CD14-positive monocyte (primary cell): Measurements from ENCODE around the gene B4GALT2. TPM values are rescaled to one million over a fixed set of nuclear protein-coding genes. Genes with fewer than 3 reads are reported as not detected.

Experiments used
- DNase-seq, 3 donors: peaks; one replicate each; pipeline ENCODE4 v3.0.0-alpha.2; 2011 to 2022
- H2AFZ ChIP-seq: 2 replicates; pipeline ENCODE4 v1.6.0; 2012; ENCODE audit warnings: mild to moderate bottlenecking, low read depth, low read length, inconsistent platforms; ENCODE audit not compliant: insufficient read depth, poor library complexity, severe bottlenecking
- H3K27ac ChIP-seq, 2 donors: 1 replicate in 1 of 2; 2 replicates in 1 of 2; pipeline ENCODE4 v1.5.1; 2012 to 2013; ENCODE audit warnings: low read length in 2 of 2, control low read depth in 1 of 2, inconsistent platforms in 1 of 2, low read depth in 1 of 2, mild to moderate bottlenecking in 1 of 2
- H3K27me3 ChIP-seq, 2 donors: one replicate each; pipeline versions ENCODE4 v1.6.0 to v1.6.1; 2011 to 2013; ENCODE audit warnings: low read length in 2 of 2; ENCODE audit not compliant: control insufficient read depth in 2 of 2, insufficient read depth in 2 of 2
- H3K36me3 ChIP-seq, 2 donors: replicated peaks in 1 of 2; 1 replicate in 1 of 2; 2 replicates in 1 of 2; pipeline versions ENCODE4 v1.5.1 to v1.6.1; 2012 to 2013; ENCODE audit warnings: low read length in 2 of 2, control low read depth in 1 of 2, inconsistent platforms in 1 of 2, mild to moderate bottlenecking in 1 of 2; ENCODE audit not compliant: insufficient read depth in 2 of 2, control insufficient read depth in 1 of 2
- H3K4me1 ChIP-seq, 2 donors: 1 replicate in 1 of 2; 2 replicates in 1 of 2; pipeline versions ENCODE4 v1.5.1 to v1.6.1; 2012 to 2013; ENCODE audit warnings: low read length in 2 of 2, control low read depth in 1 of 2, inconsistent platforms in 1 of 2, mild to moderate bottlenecking in 1 of 2, moderate library complexity in 1 of 2; ENCODE audit not compliant: insufficient read depth in 2 of 2, control insufficient read depth in 1 of 2
- H3K4me2 ChIP-seq: replicated peaks from 2 replicates; pipeline ENCODE3; 2012; ENCODE audit warnings: low read length, moderate library complexity, mild to moderate bottlenecking; ENCODE audit not compliant: poor library complexity, severe bottlenecking; ENCODE audit errors: extremely low read depth
- H3K4me3 ChIP-seq, 3 experiments: fragments of 200-600 bp in 1 of 3; sonication (generic) in 1 of 3; replicated peaks in 1 of 3; 1 replicate in 2 of 3; 2 replicates in 1 of 3; pipeline ENCODE4 v1.5.1; 2011 to 2013; ENCODE audit warnings: low read length in 3 of 3, mild to moderate bottlenecking in 3 of 3, control low read depth in 2 of 3, low read depth in 2 of 3, inconsistent platforms in 1 of 3, moderate library complexity in 1 of 3
- H3K79me2 ChIP-seq: 2 replicates; pipeline ENCODE4 v1.6.0; 2012; ENCODE audit warnings: mild to moderate bottlenecking, control low read depth, inconsistent platforms, low read length, moderate library complexity; ENCODE audit not compliant: insufficient read depth
- H3K9ac ChIP-seq: 2 replicates; pipeline ENCODE4 v1.6.0; 2017; ENCODE audit warnings: low read length, mild to moderate bottlenecking; ENCODE audit not compliant: insufficient read depth, poor library complexity, severe bottlenecking
- H3K9me3 ChIP-seq, 2 donors: replicated peaks in 1 of 2; 1 replicate in 1 of 2; 2 replicates in 1 of 2; pipeline versions ENCODE4 v1.5.1 to v1.6.1; 2012 to 2013; ENCODE audit warnings: low read length in 2 of 2, control low read depth in 1 of 2; ENCODE audit not compliant: control insufficient read depth in 1 of 2, insufficient read depth in 1 of 2
- H4K20me1 ChIP-seq: 2 replicates; pipeline ENCODE4 v1.6.0; 2012; ENCODE audit warnings: mild to moderate bottlenecking, low read length, control low read depth, moderate library complexity; ENCODE audit not compliant: insufficient read depth
- H3K27ac Mint-ChIP-seq, 7 donors: one replicate each; pipeline ENCODE4 v1.8.0; 2020; ENCODE audit warnings: mild to moderate bottlenecking in 7 of 7, mixed read lengths in 7 of 7, moderate library complexity in 6 of 7, inconsistent platforms in 2 of 7
- H3K27me3 Mint-ChIP-seq, 3 donors: one replicate each; pipeline ENCODE4 v1.8.0; 2021 to 2022; ENCODE audit warnings: low read depth in 3 of 3, mild to moderate bottlenecking in 3 of 3, mixed read lengths in 3 of 3, moderate library complexity in 3 of 3, inconsistent platforms in 1 of 3
- H3K36me3 Mint-ChIP-seq, 2 donors: one replicate each; pipeline ENCODE4 v1.8.0; 2020; ENCODE audit warnings: mixed read lengths in 2 of 2, inconsistent platforms in 1 of 2, mild to moderate bottlenecking in 1 of 2
- H3K4me1 Mint-ChIP-seq: one replicate; pipeline ENCODE4 v1.8.0; 2020; ENCODE audit warnings: mild to moderate bottlenecking, mixed read lengths
- H3K4me3 Mint-ChIP-seq, 2 donors: one replicate each; pipeline ENCODE4 v1.8.0; 2020; ENCODE audit warnings: mild to moderate bottlenecking in 2 of 2, mixed read lengths in 2 of 2, moderate library complexity in 1 of 2
- H3K9me3 Mint-ChIP-seq, 7 donors: one replicate each; pipeline ENCODE4 v1.8.0; 2020 to 2022; ENCODE audit warnings: mixed read lengths in 7 of 7, mild to moderate bottlenecking in 6 of 7, moderate library complexity in 6 of 7, inconsistent platforms in 2 of 7
- WGBS: methylation state at CpG from one replicate; pipeline ENCODE4 v1.1.5; 2013; ENCODE audit warnings: missing lambda C conversion rate; ENCODE audit not compliant: insufficient coverage; 5-methylcytosine and 5-hydroxymethylcytosine counted together
- intact Hi-C, 2 donors: fragments of 100-400 bp; cut with micrococcal nuclease; formaldehyde crosslinking; loops; one replicate each; pipeline versions ENCODE4 v1.15.0 to v1.15.1; 2023
- polyA plus RNA-seq, 3 donors: library from polyadenylated mRNA; depleted of rRNA in 1 of 3; unstranded in 2 of 3; stranded (reverse) in 1 of 3; fragments of 300-500 nt in 2 of 3; fragments of >200 nt in 1 of 3; fragmentation: Illumina TruSeq in 2 of 3; gene quantifications; 1 replicate in 2 of 3; 2 replicates in 1 of 3; pipeline ENCODE4 v1.2.3, GENCODE V29; 2012 to 2021
- TF ChIP-seq, protein P1 (sequence below): fragments of 200-600 bp; IDR thresholded peaks from one replicate; pipeline ENCODE4 v1.8.0; 2022; ENCODE audit warnings: antibody characterized with exemption, mild to moderate bottlenecking

The B4GALT2 gene
- polyA plus RNA-seq, 3 donors: 0.30 to 0.35 TPM; not detected in 1

DNA sequence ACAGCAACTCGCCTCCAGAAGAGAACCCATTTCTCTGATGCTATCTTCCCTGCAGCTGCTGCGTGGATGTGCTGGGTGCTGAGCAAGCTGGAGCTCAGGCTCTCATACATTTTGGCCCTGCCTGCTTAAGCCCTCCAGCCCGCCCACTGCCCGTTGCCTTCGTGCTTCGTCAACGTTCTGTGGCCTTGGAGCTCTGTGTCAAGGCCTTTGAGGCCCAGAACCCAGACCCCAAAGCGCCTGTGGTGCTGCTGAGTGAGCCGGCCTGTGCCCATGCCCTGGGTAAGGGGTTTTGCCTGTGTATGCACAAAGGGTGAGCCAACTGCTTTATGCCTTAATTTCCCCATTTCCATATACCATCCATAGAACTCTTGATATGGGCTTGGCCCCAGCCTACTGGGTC, 8.1 kb upstream of the B4GALT2 start:
- no peak overlapping the region for H2AFZ ChIP-seq
- 95% methylated on average over 7 of the region's 9 CpGs for WGBS
- Mint-ChIP-seq H3K36me3 (peaks cover 26 to 32% of the 10 kb centered on the region in 2 donors), H3K4me1 (peaks cover 26% of the 10 kb centered on the region), H3K4me3 (no peak overlapping the region), H3K27ac (no peak overlapping the region), H3K9me3 (no peaks in the 10 kb centered on the region), H3K27me3 (peaks cover 0 to 3% (median 1%) of the 10 kb centered on the region in 3 donors)
- no peak overlapping the region for H3K9ac ChIP-seq
- H3K27ac ChIP-seq: no peak overlapping the region
- intact Hi-C loops: loop anchor here in 1 of 2 donors (10.0 kb wide), 2 partner anchors 316 to 384 kb away; partner anchors contain the start of genes ERI3 and KDM4A
- no peaks in the 10 kb centered on the region for H3K27me3 ChIP-seq
- H4K20me1 ChIP-seq: peaks cover 11% of the 10 kb centered on the region
- peak overlapping the region; percentile 92 for H3K4me2 ChIP-seq
- H3K4me3 ChIP-seq: peak overlapping the region in 1 of 3 experiments; percentile 94
- H3K79me2 ChIP-seq: peaks cover 24% of the 10 kb centered on the region
- peaks cover 20 to 30% of the 10 kb centered on the region in 2 donors for H3K4me1 ChIP-seq
- no peaks in the 10 kb centered on the region for H3K9me3 ChIP-seq
- H3K36me3 ChIP-seq: peaks cover 6 to 29% of the 10 kb centered on the region in 2 donors
- TF ChIP-seq, protein P1, sequence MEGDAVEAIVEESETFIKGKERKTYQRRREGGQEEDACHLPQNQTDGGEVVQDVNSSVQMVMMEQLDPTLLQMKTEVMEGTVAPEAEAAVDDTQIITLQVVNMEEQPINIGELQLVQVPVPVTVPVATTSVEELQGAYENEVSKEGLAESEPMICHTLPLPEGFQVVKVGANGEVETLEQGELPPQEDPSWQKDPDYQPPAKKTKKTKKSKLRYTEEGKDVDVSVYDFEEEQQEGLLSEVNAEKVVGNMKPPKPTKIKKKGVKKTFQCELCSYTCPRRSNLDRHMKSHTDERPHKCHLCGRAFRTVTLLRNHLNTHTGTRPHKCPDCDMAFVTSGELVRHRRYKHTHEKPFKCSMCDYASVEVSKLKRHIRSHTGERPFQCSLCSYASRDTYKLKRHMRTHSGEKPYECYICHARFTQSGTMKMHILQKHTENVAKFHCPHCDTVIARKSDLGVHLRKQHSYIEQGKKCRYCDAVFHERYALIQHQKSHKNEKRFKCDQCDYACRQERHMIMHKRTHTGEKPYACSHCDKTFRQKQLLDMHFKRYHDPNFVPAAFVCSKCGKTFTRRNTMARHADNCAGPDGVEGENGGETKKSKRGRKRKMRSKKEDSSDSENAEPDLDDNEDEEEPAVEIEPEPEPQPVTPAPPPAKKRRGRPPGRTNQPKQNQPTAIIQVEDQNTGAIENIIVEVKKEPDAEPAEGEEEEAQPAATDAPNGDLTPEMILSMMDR: no peak
- no peak for DNase-seq

DNA sequence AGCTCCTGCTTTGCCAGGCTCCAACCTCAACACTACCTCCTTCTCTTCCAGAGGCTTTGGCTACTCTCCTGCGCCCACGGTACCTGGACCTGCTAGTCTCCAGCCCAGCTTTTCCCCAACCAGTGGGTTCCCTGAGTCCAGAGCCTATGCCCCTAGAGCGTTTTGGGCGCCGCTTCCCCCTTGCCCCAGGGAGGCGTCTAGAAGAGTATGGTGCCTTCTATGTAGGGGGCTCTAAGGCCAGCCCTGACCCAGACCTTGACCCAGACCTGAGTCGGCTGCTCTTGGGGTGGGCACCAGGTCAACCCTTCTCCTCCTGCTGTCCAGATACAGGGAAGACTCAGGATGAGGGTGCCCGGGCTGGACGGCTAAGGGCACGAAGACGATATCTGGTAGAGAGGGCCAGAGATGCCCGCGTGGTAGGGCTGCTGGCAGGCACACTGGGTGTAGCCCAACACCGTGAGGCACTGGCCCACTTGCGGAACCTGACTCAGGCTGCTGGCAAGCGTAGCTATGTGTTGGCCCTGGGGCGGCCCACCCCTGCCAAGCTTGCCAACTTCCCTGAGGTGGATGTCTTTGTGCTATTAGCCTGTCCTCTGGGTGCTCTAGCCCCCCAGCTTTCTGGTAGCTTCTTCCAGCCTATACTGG, 7.6 kb upstream of the B4GALT2 start:
- DNase-seq: no peak

More for the DNA sequence above, 7.6 kb upstream of the B4GALT2 start:
- peaks cover 27 to 36% of the 10 kb centered on the region in 2 donors for H3K36me3 Mint-ChIP-seq
- 100% methylated on average over 13 of the region's 17 CpGs for WGBS
- H3K9me3 ChIP-seq: no peaks in the 10 kb centered on the region
- TF ChIP-seq, protein P1: no peak
- no peaks in the 10 kb centered on the region for H3K27me3 ChIP-seq
- peaks cover 26 to 36% of the 10 kb centered on the region in 2 donors for H3K4me1 ChIP-seq
- H3K9ac ChIP-seq: no peak overlapping the region
- no peaks in the 10 kb centered on the region for H3K9me3 Mint-ChIP-seq
- H3K36me3 ChIP-seq: peaks cover 12 to 30% of the 10 kb centered on the region in 2 donors
- peak overlapping the region in 1 of 7 donors; percentile 41 for H3K27ac Mint-ChIP-seq
- peaks cover 32% of the 10 kb centered on the region for H3K4me1 Mint-ChIP-seq
- H3K27me3 Mint-ChIP-seq: peaks cover 0 to 3% (median 1%) of the 10 kb centered on the region in 3 donors
- H3K4me3 Mint-ChIP-seq: no peak overlapping the region
- intact Hi-C loops: loop anchor here in 1 of 2 donors (10.0 kb wide), 2 partner anchors 317 to 383 kb away; partner anchors contain the start of genes ERI3 and KDM4A
- H4K20me1 ChIP-seq: peaks cover 16% of the 10 kb centered on the region
- H3K4me2 ChIP-seq: no peak overlapping the region
- no peak overlapping the region for H2AFZ ChIP-seq
- no peak overlapping the region for H3K4me3 ChIP-seq
- peaks cover 30% of the 10 kb centered on the region for H3K79me2 ChIP-seq
- H3K27ac ChIP-seq: no peak overlapping the region
